Activated naive CD4-positive, alpha-beta T cell treated with anti-CD3 and anti-CD28 coated beads, Interleukin-2, amount 50 U/mL, for 16 hours (primary cell): ENCODE data around the gene B4GALNT1.
"Not testable (repeated sequence)": the region's sequence is repeated elsewhere in the genome, so short reads cannot be mapped to it uniquely, and the experiment has no call there.

Source experiments
- DNase-seq: peaks from one replicate; pipeline ENCODE4 v3.0.0-alpha.2; 2020

The B4GALNT1 gene

GRCh38 chr12:57606821-57607220 is 26.2 kb downstream of the B4GALNT1 start:
- DNase-seq, result no peak

- no peak for DNase-seq
These were observed 26.6 kb downstream of the B4GALNT1 start for GRCh38 chr12:57606399-57606798.

DNA sequence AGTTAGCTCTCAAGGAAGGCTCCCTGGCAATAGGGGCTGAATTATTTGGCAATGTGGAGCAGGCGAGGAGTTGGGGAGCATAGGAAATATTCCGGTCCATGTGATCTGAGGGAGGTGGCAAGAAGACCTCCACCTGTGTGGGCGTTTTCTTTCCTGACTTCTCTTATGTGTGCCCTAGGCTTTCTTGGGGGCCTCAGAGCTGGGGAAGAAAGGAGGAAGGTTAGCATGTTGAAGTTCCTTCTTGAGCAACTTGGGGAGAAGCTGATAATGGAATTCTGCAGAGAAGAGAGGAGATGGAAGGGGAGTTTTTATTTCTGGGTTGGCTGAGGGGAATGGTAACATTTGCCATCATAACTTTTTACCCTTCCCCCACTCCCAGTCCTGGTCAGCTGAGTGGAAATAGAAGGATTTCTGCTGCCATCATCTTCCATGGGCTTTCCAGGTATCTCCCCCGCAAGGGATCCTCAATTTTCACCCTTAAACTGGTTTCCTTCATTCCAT is 27.1 kb downstream of the B4GALNT1 start:
- DNase-seq, result no peak

GRCh38 chr12:57604992-57605810 is 27.8 kb downstream of the B4GALNT1 start:
- DNase-seq, result no peak

DNA sequence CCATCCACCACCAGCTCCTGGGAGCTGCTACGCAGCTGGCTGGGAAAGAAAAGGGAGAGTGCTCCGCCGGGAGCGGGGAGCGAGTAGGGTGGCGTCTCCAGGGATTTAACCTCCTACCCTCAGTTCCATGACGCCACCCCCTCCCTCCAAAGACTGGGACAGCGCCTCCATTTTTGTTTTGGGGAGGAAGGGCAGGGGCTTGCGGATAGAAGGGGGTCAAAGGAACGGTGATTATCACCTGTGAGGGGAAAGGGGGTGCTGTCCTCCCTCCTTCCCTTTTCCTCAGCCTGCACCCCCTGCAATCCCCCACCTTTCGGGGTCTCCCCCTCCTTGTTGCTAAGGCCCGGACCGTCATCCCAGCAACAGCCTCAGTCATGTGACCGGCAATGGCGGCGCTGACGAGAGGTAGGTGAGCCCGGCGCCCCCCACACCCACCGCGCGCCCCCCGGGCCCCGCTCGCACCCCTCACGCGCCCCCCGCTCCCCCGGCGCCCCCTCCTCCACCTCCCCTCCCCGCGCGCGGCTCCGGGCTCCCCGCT is 28.5 kb downstream of the B4GALNT1 start, which contains the start of gene DTX3:
DTX3 (plus strand) TSS at position 371 of the 538 bp plus-strand sequence. CDS start 1,694 bp downstream, outside the sequence.
- DNase-seq, result peak; percentile 50

GRCh38 chr12:57603815-57604453 is 29.1 kb downstream of the B4GALNT1 start:
- no peak for DNase-seq

DNA sequence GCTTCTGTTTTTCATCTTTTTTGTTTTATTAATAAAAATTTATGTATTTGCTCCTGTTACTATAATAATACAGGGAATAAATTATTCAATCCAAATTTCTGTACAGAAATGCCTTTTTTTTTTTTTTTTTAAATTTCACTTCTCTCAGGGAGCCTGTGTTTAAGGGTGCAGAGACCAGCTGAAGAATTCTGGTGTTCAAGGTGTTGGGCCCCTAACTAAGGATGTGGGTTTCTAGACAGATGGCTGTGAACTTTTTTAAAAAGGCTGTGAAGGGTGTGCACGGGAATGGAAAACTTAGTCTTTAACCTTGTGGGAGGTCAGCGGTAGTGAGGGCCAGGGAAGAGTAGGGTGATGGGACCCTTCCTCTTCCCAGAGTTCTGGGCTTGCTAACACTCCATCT is 29.7 kb downstream of the B4GALNT1 start:
- DNase-seq, result no peak

GRCh38 chr12:57602544-57602943 is 30.5 kb downstream of the B4GALNT1 start:
- no peak for DNase-seq

GRCh38 chr12:57600395-57600794 is 32.6 kb downstream of the B4GALNT1 start:
- no peak for DNase-seq

DNA sequence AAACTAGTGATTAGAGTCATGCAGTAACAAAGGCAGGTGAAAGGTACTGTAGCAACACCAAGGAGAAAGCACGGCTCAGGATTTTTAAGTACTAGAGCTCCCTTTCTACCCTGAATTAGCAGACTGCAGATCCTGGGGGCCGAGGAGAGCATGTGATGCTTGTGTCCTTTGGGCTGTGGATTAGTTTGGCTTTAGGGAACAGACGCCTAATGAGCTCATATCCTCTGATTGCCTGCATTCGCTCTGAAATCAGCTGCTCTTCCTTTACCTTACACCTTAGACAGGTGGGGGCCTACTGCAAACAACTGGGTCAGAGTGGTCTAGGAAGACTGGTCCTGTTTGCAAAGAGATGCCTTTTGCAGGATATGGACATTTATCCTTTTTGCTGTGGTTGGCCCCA is 39.8 kb downstream of the B4GALNT1 start:
- DNase-seq, result no peak

DNA sequence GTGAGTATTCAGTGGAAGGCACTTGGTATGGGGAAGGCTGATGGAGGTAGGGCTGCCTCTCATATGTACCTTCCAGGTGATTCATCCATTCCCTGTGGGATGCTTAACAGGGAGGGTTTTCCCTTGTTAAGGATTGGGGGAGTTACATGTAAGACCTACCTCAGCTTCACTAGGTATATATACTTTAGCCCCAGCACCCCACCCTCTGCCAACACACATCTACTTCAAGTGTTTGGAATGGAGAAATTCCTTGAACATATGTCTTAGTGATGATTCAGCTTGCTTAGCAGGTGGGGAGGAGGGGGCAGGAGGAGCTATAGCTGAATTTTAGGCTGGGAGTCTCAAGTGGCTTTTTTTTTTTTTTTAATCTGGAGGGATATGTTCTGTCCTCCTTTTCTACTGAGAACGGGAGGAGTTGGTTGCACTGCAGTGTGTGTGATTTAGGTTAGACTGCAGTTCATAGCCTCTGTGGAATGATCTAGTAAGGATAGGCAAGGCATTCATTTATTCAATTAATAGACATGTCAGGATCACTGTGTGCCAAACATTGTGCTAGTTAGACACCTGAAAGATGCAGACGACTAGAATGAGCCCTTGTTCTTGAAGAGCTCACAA is 40.3 kb downstream of the B4GALNT1 start:
- DNase-seq, result no peak

GRCh38 chr12:57591782-57592325 is 41.1 kb downstream of the B4GALNT1 start:
- DNase-seq, result no peak

- peak; percentile 72 for DNase-seq
These were observed 41.9 kb downstream of the B4GALNT1 start, which contains the start of gene PIP4K2C for GRCh38 chr12:57590864-57591781. PIP4K2C (plus strand) TSS chr12:57591192; CDS start chr12:57591290, 98 bp downstream.

DNA sequence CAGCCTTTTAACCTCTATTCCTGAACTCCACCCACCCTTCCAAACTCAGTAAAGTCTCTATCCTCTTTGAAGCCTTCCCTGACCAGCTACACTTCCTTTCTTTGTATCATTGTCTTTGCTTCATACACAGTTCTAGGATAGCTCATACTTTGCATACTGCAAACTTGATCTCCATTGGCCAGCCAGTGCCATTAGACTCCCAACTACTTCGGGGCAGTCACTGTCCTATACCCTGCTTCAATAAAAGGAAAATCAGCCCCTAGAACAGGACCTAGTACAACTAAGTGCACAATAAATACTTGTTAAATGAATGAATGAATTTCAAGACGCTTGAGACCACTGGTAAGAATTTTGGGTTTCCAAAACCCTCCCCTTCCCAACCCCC is 42.5 kb downstream of the B4GALNT1 start:
- no peak for DNase-seq

GRCh38 chr12:57588951-57589610 is 43.9 kb downstream of the B4GALNT1 start:
- DNase-seq, result not testable (repeated sequence)

DNA sequence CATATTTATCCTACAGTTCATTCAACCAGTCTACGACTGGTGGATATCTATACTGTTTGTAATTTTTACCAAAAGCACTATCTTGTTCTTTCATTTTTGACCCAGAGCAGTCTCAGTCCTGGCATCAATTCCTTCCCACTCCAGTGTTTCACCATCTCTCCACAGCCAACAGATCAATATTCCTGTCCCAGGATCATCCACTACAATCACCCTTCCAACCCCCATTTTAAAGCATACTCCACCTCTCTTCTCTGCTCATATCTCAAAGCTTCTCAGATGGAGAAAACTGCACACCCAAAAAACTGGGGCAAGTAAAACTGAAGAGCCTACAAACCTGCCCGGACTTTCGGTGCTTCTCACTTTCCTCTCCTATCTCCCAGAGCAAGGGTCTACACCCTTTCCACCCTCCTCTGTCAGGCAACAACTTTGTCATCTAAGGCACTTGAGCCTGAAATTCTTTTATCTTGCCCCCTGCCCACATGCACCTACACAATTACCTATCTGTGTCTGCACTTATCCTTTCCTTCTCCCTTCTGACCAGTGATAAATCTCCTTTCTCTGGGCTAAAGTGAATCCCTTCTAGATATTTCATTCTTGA is 46.1 kb downstream of the B4GALNT1 start:
- DNase-seq, result no peak

GRCh38 chr12:57586128-57586527 is 46.9 kb downstream of the B4GALNT1 start:
- DNase-seq, result no peak

DNA sequence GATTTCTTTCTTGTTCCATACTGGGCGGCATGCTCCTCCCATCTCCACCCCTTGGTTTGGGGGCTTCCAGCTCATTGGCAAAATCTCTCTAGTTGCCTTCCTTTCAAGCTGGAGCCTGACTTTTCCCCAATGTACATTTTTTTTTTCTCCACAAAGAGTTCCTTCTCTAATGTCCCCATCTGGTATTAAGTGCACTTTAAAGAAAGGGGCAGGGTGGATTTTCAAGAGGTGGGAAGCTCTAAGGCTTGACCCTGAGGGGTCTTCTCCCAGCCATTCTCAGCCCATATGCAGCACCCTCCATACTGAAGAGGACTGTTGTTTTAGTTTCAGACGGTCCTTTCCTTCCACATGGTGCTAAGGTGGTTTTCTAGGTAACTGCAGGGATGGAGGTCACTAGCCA is 47.8 kb downstream of the B4GALNT1 start:
- no peak for DNase-seq

DNA sequence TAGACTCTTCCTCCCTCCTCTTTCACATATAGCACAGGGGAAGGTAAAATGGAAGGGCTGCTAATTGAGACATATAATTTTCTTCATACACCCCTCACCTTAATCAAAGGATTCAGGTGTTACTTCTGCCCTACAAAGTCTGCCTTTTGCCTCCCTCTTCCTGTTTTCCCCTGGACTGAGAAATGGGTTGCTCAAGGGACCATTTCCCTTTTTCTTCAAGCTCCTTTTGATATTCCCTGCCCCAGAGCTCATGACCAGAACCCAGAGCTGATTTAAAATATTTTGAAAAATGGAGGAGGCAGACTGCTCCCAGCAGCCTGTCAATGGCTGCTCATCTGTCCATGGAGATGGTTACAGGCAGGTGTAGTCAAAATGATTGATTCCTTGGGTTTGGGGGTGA is 48.3 kb downstream of the B4GALNT1 start:
- DNase-seq, result no peak

DNA sequence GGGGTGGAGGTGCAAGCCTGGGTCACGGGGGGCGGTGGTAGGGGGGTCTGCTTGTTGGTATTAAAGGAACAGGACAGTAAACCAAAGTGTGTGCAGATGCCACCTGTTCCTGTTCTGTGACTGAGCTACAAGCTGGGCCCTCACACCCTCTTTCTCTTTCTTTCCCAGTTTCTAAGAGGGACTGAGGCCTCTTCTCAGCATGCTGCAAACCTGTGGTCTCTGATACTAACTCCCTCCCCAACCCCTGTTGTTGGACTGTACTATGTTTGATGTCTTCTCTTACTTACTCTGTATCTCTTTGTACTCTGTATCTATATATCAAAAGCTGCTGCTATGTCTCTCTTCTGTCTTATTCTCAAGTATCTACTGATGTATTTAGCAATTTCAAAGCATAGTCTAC is 49.0 kb downstream of the B4GALNT1 start:
- DNase-seq, result no peak
